Gastroesophageal sphincter (tissue), 4 donors: ENCODE measurements around the gene TMTC1. TPM values are rescaled to one million over a fixed set of nuclear protein-coding genes. Genes with fewer than 3 reads are reported as not detected.

Source experiments
- ATAC-seq: fragments of 150-250 bp; one replicate; pipeline ENCODE4 v1.9.1; 2016; ENCODE audit warnings: mild to moderate bottlenecking, moderate library complexity
- H3K27ac ChIP-seq, 4 donors: fragments of 200-600 bp; sonication (generic) in 3 of 4; 1 replicate in 3 of 4; 2 replicates in 1 of 4; pipeline ENCODE4 v1.5.1; 2016 to 2019
- H3K27me3 ChIP-seq: fragments of 200-600 bp; sonication (generic); one replicate; pipeline ENCODE4 v1.5.1; 2019
- H3K36me3 ChIP-seq, 2 donors: fragments of 200-600 bp; sonication (generic); one replicate each; pipeline ENCODE4 v1.5.1; 2019; ENCODE audit warnings: control low read depth in 1 of 2
- H3K4me1 ChIP-seq, 3 donors: fragments of 200-600 bp; sonication (generic); 1 replicate in 2 of 3; 2 replicates in 1 of 3; pipeline ENCODE4 v1.5.1; 2016 to 2019; ENCODE audit warnings: control low read depth in 2 of 3
- H3K4me3 ChIP-seq, 2 donors: fragments of 200-600 bp; sonication (generic); one replicate each; pipeline ENCODE4 v1.5.1; 2019; ENCODE audit warnings: mild to moderate bottlenecking in 1 of 2, moderate library complexity in 1 of 2
- H3K9me3 ChIP-seq, 3 donors: fragments of 200-600 bp; sonication (generic); one replicate each; pipeline ENCODE4 v1.5.1; 2017 to 2019; ENCODE audit warnings: control low read depth in 2 of 3
- EP300 ChIP-seq: sonication (generic); formaldehyde crosslinking; IDR thresholded peaks from one replicate; pipeline ENCODE4 v1.6.1; 2017; ENCODE audit warnings: antibody characterized with exemption, mild to moderate bottlenecking
- POLR2A ChIP-seq, 2 donors: fragments of 450-650 bp; IDR thresholded peaks; one replicate each; pipeline ENCODE4 v1.6.1; 2017; ENCODE audit warnings: antibody characterized with exemption in 2 of 2, mild to moderate bottlenecking in 2 of 2, moderate library complexity in 1 of 2
- POLR2AphosphoS5 ChIP-seq: sonication (generic); formaldehyde crosslinking; IDR thresholded peaks from one replicate; pipeline ENCODE4 v1.6.1; 2017; ENCODE audit warnings: antibody characterized with exemption
- WGBS, 2 donors: methylation state at CpG; one replicate each; pipeline ENCODE4 v1.1.5; 2018; ENCODE audit warnings: low coverage in 1 of 2; 5-methylcytosine and 5-hydroxymethylcytosine counted together
- total RNA-seq, 4 donors: library from RNA; depleted of rRNA; stranded (reverse); fragments of >200 nt; gene quantifications; one replicate each; pipeline ENCODE4 v1.1.0, GENCODE V29; 2016
- TF ChIP-seq, protein P1 (sequence below), 4 experiments: fragments of 200-600 bp in 2 of 4; fragments of 450-650 bp in 2 of 4; sonication (generic) in 1 of 4; IDR thresholded peaks; one replicate each; pipeline ENCODE4 v1.5.1; 2017 to 2019; ENCODE audit warnings: antibody characterized with exemption in 4 of 4, mild to moderate bottlenecking in 2 of 4, moderate library complexity in 2 of 4

The TMTC1 gene
- total RNA-seq, 4 donors from 2014 or later = 94.0 to 190 (median 117) TPM

DNA sequence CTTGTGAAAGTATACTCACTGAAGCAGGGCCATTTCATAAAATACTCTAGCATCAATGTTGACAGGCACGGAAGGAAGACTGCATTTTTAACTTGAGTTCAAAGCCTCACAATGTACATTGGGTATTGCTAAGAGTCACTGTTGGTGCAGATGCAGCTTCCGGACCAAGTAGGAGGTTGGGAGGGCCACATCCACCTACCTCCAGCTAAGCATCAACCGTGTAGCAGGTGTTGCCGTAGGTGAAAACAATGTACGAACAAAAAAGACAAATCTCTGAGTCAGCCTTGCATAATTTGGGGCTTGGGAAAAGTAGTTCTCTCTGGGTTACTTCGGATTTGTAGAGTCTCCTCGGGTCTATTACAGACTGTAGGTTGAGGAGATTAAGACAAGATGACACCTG is 48.1 kb downstream of the TMTC1 start:
- no peak overlapping the region for H3K4me3 ChIP-seq
- WGBS, 2 donors = 81 to 87% methylated on average over 4 to 7 of the region's 7 CpGs
- no peak for ATAC-seq

DNA sequence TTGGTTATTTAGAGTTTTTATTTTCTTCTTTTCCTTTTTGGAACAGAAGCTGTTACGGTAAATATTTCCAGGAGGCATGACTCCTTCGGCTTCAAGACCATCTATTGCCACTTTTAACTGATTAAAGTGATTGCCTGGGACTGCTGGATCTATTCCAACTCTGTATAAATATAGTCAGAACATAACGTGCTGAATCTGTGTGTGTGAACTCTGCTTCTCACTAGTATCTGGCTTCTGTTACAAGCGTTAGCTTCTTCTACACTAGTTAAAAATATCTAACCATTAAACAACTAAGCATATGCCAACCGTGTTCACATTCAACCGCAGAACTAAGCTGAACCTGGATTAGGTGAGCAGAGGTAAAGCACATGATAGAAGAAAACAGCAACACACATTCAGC is 49.0 kb downstream of the TMTC1 start:
- no peaks in the 10 kb centered on the region for H3K27me3 ChIP-seq
- H3K4me3 ChIP-seq = no peak overlapping the region

More for the DNA sequence above, 48.1 kb downstream of the TMTC1 start:
- Histone ChIP-seq H3K27ac (peak overlapping the region in 2 of 4 donors; percentile 18 to 39), H3K9me3 (no peaks in the 10 kb centered on the region), H3K4me1 (peaks cover 18 to 89% (median 24%) of the 10 kb centered on the region in 3 donors), H3K27me3 (no peaks in the 10 kb centered on the region), H3K36me3 (peaks cover 0 to 8% of the 10 kb centered on the region in 2 donors)
- TF ChIP-seq EP300 = no peak
- no peak for TF ChIP-seq POLR2AphosphoS5
- no peak for TF ChIP-seq POLR2A (IDR thresholded peaks at IDR 0.05)
- TF ChIP-seq, protein P1, sequence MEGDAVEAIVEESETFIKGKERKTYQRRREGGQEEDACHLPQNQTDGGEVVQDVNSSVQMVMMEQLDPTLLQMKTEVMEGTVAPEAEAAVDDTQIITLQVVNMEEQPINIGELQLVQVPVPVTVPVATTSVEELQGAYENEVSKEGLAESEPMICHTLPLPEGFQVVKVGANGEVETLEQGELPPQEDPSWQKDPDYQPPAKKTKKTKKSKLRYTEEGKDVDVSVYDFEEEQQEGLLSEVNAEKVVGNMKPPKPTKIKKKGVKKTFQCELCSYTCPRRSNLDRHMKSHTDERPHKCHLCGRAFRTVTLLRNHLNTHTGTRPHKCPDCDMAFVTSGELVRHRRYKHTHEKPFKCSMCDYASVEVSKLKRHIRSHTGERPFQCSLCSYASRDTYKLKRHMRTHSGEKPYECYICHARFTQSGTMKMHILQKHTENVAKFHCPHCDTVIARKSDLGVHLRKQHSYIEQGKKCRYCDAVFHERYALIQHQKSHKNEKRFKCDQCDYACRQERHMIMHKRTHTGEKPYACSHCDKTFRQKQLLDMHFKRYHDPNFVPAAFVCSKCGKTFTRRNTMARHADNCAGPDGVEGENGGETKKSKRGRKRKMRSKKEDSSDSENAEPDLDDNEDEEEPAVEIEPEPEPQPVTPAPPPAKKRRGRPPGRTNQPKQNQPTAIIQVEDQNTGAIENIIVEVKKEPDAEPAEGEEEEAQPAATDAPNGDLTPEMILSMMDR (IDR thresholded peaks at IDR 0.05) = no peak

GRCh38 chr12:29734305-29734704 is 49.4 kb downstream of the TMTC1 start:
- no peaks in the 10 kb centered on the region for H3K9me3 ChIP-seq
- peaks cover 18 to 92% (median 23%) of the 10 kb centered on the region in 3 donors for H3K4me1 ChIP-seq
- peaks cover 0 to 10% of the 10 kb centered on the region in 2 donors for H3K36me3 ChIP-seq
- H3K4me3 ChIP-seq = no peak overlapping the region
- no peaks in the 10 kb centered on the region for H3K27me3 ChIP-seq
- 56 to 61% methylated on average over 4 to 5 of the region's 5 CpGs for WGBS, 2 donors
- no peak for TF ChIP-seq EP300
- no peak for TF ChIP-seq POLR2A (IDR thresholded peaks at IDR 0.05)
- TF ChIP-seq POLR2AphosphoS5 = no peak
- TF ChIP-seq, protein P1 (IDR thresholded peaks at IDR 0.05) = no peak
- ATAC-seq = no peak
- peak overlapping the region; percentile 56 to 66 (median 60) for H3K27ac ChIP-seq

More for the DNA sequence above, 49.0 kb downstream of the TMTC1 start:
- 27 to 29% methylated on average over 5 to 6 of the region's 6 CpGs for WGBS, 2 donors
- H3K36me3 ChIP-seq = peaks cover 0 to 7% of the 10 kb centered on the region in 2 donors
- H3K9me3 ChIP-seq = no peaks in the 10 kb centered on the region
- peak overlapping the region; percentile 56 to 66 (median 60) for H3K27ac ChIP-seq
- H3K4me1 ChIP-seq = peaks cover 18 to 92% (median 20%) of the 10 kb centered on the region in 3 donors
- no peak for ATAC-seq
- TF ChIP-seq EP300 = no peak
- TF ChIP-seq, protein P1 (IDR thresholded peaks at IDR 0.05) = no peak
- TF ChIP-seq POLR2A (IDR thresholded peaks at IDR 0.05) = no peak
- TF ChIP-seq POLR2AphosphoS5 = peak; percentile 35

DNA sequence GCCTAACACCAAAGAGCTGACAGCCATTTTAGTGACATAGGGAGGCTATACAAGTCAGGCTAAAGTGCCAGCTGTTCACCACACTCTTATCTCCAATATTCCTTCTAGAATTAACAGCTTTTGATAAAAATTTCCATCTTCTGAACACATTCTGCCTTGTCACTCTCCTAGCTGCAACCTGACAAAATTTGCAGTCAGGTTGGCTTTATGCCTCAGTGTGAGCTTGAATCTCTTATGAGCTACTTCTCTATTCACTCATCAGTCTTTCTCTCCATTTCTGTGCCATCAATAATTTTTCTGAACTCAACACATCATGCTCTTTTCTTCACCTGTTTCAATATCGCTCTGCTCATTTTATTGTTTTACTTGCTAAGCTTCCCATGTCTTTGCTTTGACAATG is 50.2 kb downstream of the TMTC1 start:
- Histone ChIP-seq H3K36me3 (peaks cover 0 to 10% of the 10 kb centered on the region in 2 donors), H3K27me3 (no peaks in the 10 kb centered on the region), H3K9me3 (no peaks in the 10 kb centered on the region), H3K27ac (peak overlapping the region; percentile 6 to 66 (median 33)), H3K4me1 (peaks cover 18 to 98% (median 28%) of the 10 kb centered on the region in 3 donors), H3K4me3 (no peak overlapping the region)
- TF ChIP-seq POLR2A (IDR thresholded peaks at IDR 0.05) (no peak), EP300 (no peak), POLR2AphosphoS5 (no peak)
- TF ChIP-seq, protein P1 (IDR thresholded peaks at IDR 0.05) = no peak
- WGBS, 2 donors = 95 to 100% methylated on average over 1 of the region's 1 CpG
- ATAC-seq = no peak

DNA sequence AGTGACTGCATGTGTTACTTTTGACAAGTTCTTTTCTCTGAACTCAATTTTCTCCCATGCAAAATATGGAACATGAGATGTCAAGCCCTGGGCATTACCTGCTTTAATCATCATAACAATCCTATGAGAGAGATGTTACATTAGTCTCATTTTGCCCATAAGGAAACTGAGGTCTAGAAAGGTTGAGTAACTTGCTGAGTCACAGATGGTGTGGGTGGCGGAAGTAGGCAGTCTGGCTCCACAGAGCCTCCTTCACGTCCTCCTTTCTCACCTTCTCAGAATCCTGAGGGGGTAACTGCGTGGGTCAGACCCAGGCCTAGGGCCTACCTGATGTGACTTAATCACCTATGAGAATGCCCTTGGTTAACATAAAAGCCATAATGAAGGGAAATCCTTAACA is 50.7 kb downstream of the TMTC1 start:
- TF ChIP-seq EP300 = no peak
- no peak for TF ChIP-seq POLR2A (IDR thresholded peaks at IDR 0.05)
- TF ChIP-seq POLR2AphosphoS5 = no peak
- TF ChIP-seq, protein P1 (IDR thresholded peaks at IDR 0.05) = no peak
- 80 to 93% methylated on average over 2 to 3 of the region's 3 CpGs for WGBS, 2 donors
- Histone ChIP-seq H3K27ac (peak overlapping the region; percentile 6 to 66 (median 33)), H3K36me3 (peaks cover 0 to 10% of the 10 kb centered on the region in 2 donors), H3K4me1 (peaks cover 18 to 100% (median 26%) of the 10 kb centered on the region in 3 donors), H3K27me3 (no peaks in the 10 kb centered on the region), H3K4me3 (no peak overlapping the region), H3K9me3 (no peaks in the 10 kb centered on the region)
- ATAC-seq = no peak
